HG02798 (cell line): ENCODE data around the gene GAS7.

Experiments used
- ATAC-seq: cut with Tn5 transposase; IDR thresholded peaks from one replicate; pipeline ENCODE4 v1.9.1; 2021; ENCODE audit warnings: mild to moderate bottlenecking; ENCODE audit not compliant: unreplicated experiment, poor library complexity

The GAS7 gene

DNA sequence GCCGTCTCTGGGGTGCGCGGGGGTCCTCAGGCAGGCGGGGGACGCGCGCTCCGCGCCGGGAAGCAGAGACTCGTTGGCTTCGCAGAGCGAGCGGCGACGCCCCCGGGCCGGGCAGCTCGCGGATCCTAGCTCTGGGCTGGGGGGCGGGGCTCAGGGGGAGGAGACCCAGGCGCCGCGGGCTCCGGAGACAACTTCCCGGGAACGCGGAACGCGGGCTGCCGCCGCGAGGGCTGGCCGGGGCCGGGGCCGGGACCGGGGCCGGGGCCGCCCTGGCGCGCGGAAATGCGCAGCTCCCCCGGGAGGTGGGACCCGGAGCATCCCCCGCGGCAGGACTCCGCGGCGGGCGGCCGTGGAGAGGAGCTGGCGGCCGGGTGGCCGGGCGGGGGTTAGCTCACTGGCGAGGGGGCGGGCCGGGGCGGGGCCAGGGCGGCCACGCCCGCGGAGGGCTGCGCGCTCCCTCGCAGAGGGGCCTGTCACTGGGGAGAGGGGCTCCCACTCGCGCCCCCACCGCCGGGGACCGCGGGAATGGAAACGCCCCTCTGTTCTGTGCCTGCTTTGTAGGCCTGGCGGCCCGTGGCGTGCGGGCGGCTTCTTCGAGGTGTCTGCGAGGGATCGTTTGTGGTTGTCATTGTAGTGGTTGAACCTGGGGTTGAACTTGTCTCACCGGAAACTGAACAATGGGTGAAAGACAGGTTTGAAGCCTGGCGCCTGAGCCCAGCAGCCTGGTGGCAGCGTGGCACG lies at the start of gene GAS7:
Gene GAS7, minus strand, starts transcription at position 98 of the 741 bp plus-strand sequence.
- ATAC-seq = peak; percentile 82

- ATAC-seq = no peak
Measured at GRCh38 chr17:10247810-10248209, 49.4 kb upstream of the GAS7 start.

GRCh38 chr17:10243883-10244844 lies 45.8 kb upstream of the GAS7 start:
- no peak for ATAC-seq

DNA sequence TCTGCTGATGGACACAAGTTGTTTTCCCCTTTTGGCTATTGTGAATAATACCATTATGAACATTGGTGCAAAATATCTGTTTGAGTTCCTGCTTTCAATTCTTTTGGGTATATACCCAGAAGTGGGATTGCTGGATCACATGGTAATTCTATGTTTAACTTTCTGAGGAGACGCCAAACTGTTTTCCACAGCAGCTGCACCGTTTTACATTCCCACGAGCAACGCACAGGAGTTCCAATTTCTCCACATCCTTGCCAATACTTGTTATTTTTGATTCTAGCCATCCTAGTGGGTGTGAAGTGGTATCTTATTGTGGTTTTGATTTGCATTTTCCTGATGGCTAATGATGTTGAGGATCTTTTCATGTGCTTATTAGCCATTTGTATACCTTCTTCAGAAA lies 43.4 kb upstream of the GAS7 start:
- ATAC-seq = no peak

- no peak for ATAC-seq
Measured at GRCh38 chr17:10238661-10239060, 40.3 kb upstream of the GAS7 start.

DNA sequence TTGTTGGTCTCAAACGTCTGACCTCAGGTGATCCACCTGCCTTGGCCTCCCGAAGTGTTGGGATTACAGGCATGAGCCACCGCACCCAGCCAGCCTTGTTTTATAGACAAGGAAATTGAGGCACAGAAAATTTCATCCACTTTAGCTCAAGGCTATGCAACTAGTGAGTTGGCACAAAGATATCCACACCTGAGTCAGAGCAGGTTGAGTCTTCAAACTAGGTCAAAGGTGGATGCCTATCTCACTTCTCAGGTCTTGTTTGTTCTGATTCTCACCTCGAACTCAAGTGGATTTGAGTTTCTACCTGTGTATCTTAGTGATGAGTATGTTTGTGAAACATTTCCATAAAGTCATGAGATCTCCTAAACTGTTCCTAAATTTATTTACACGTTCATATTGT lies 35.6 kb upstream of the GAS7 start:
- ATAC-seq = no peak

DNA sequence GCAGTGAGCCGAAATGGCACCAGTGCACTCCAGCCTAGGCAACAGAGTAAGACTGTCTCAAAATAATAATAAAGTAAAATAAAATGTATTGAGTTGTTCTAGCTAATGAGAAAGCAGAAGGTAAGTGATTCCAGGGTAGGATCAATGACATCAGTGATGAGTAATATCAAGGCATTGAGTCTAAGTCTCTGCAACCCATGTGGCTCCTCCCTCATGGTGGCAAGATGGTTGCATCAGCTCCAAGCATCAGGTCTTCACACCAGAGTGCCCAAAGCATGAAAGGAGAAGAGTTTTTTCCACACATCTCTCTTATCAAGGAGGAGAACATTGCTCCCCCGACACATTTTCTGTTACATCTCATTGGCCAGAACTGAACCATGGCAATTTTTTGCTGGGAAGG lies 34.8 kb upstream of the GAS7 start:
- ATAC-seq = no peak

- ATAC-seq = no peak
Measured at GRCh38 chr17:10229181-10229580, 30.8 kb upstream of the GAS7 start.

GRCh38 chr17:10226930-10227695 lies 28.7 kb upstream of the GAS7 start:
- peak; percentile 50 for ATAC-seq

GRCh38 chr17:10224582-10225195 lies 26.3 kb upstream of the GAS7 start:
- ATAC-seq = no peak

GRCh38 chr17:10219193-10219592 lies 20.8 kb upstream of the GAS7 start:
- ATAC-seq = no peak

GRCh38 chr17:10217916-10218315 lies 19.5 kb upstream of the GAS7 start:
- no peak for ATAC-seq

- ATAC-seq = no peak
Measured at GRCh38 chr17:10216213-10216938, 18.0 kb upstream of the GAS7 start.

GRCh38 chr17:10215286-10215685 lies 16.9 kb upstream of the GAS7 start:
- no peak for ATAC-seq

DNA sequence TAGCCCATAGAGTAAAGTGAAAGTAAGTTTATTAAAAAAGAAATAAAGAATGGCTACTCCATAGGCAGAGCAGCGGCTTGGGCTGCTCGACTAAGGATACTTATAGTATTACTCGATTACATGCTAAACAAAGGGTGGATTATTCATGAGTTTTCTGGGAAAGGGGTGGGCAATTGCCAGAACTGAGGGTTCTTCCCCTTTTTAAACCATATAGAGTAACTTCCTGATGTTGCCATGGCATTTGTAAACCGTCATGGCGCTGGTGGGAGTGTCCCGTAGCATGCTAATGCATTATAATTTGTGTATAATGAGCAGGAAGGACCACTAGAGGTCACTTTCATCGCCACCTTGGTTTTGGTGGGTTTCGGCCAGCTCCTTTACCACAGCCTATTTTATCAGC lies 13.3 kb upstream of the GAS7 start:
- no peak for ATAC-seq

DNA sequence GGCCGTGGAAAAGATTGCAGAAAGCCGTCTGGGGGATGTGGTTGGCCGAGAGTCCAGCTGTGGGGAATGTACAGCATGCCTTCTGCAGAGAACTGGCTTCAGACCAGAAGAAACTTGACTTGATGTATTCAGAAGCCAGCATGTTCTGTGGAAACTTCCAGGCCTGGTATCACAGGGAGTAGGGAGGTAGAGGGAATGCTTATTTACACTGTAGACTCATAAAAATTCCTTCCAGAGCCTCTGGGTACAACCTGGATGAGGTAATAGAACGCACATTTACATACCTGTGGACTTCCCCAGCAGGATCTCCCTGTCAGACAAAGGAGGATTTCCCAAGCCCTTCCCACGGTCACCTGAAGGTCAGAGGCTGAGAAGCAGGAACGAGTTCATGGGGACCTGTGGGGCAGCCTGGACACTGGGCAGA lies 11.8 kb upstream of the GAS7 start:
- ATAC-seq = no peak

DNA sequence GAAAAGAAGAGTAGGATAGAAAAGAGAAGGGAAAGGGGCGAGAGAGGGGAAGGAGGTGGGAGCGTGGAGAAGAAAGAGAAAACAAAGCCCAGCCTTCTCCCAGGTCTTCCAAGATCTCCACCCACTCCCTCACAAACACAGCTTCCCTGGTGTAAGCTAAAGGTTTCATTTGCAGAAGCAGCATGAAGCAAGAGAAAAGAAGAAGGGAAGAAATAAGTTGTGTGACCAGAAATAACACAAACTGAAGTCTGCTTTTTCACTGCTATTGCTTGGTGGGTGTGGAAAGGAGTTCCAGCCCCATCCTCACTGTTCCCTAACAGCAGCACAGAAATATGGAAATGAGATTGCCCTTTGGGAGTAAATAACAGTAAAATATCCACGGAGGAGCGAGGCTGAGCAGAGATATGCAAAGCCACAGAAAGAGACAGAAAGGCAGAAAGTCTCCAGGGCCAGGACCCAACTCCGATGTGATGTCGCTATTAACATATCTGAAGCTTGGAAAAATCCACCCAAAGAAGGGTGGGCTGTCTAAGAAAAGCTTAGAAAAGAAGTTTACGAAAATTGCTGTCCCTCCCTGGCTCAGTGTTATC lies 10.3 kb upstream of the GAS7 start:
- ATAC-seq = no peak

- ATAC-seq = no peak
Measured at GRCh38 chr17:10207153-10207552, 8.7 kb upstream of the GAS7 start.

GRCh38 chr17:10205549-10206185 lies 7.3 kb upstream of the GAS7 start:
- ATAC-seq = no peak
